ENCODE results near the gene MUC13. TPM values are rescaled to one million over a fixed set of nuclear protein-coding genes. Genes with fewer than 3 reads are reported as not detected.

The MUC13 gene
- total RNA-seq (2021; ENCODE audit: unreplicated experiment) (0.13 TPM), Bru-seq, nascent RNA (not detected), BruChase-seq, experiment 1, labeled RNA remaining after a 2-hour chase (percentile 10 among the genes with signal in this experiment), BruChase-seq, experiment 2, labeled RNA remaining after a 6-hour chase (percentile 12 among the genes with signal in this experiment)
- polyA plus RNA-seq (2012; ENCODE audit: insufficient read length), result not detected
- long read RNA-seq, result 0 reads

- H3K27me3 ChIP-seq (ENCODE audit: control insufficient read depth, insufficient read depth, low read length), result no peaks in the 10 kb centered on the region
- DNase-seq (ENCODE audit: low read depth, low spot score) (no peak), ATAC-seq (no peak)
- intact Hi-C loops (cut with micrococcal nuclease; ENCODE audit: unreplicated experiment) (loop anchor here (10.0 kb wide), 1 partner anchor 50 kb away; no protein-coding TSS in a partner anchor), in situ Hi-C loops (cut with HindIII; ENCODE audit: low pct_unique_long_range_greater_than_20kb, low sequenced_read_pairs) (no loop called here)
- CTCF ChIA-PET, result no interaction called here
- H3K9me3 ChIP-seq (ENCODE audit: control insufficient read depth, insufficient read depth, low read depth, low read length), result no peaks in the 10 kb centered on the region
- POLR2A ChIA-PET, result no interaction called here
- TF ChIP-seq CTCF (IDR thresholded peaks at IDR 0.05) (no peak), REST (IDR thresholded peaks at IDR 0.05; ENCODE audit: insufficient read depth in 1 of 2, low read depth in 2 of 2, low read length in 1 of 2) (no peak), SIN3A (IDR thresholded peaks at IDR 0.05; ENCODE audit: borderline replicate concordance, insufficient read depth, low read depth, low read length) (no peak), POLR2AphosphoS5 (IDR thresholded peaks at IDR 0.05; ENCODE audit: low read depth, low read length) (no peak), TCF7L2 (IDR thresholded peaks at IDR 0.05; ENCODE audit: low read depth, low read length) (no peak)
- H3K27ac ChIP-seq (ENCODE audit: low read length), result no peak within 1 kb of the TSS
- H3K4me3 ChIP-seq (ENCODE audit: low read depth in 2 of 2, low read length in 2 of 2), result no peak within 1 kb of the TSS
- no peaks in the 10 kb centered on the region for H3K36me3 ChIP-seq (ENCODE audit: control insufficient read depth, insufficient read depth, low read length)
- no TSS peak for BruUV-seq (replicated peaks)
- no peaks in the 10 kb centered on the region for H3K4me1 ChIP-seq (ENCODE audit: control insufficient read depth, insufficient read depth, low read length)
Measured at GRCh38 chr3:124934577-124934976, at the start of gene MUC13. Gene MUC13, minus strand, starts transcription at chr3:124934751. Its CDS starts 39 bp downstream, at chr3:124934712.

GRCh38 chr3:124982855-124983254 lies 48.3 kb upstream of the MUC13 start:
- DNase-seq (ENCODE audit: low read depth, low spot score), result no peak
- H3K36me3 ChIP-seq (ENCODE audit: control insufficient read depth, insufficient read depth, low read length), result no peaks in the 10 kb centered on the region
- TF ChIP-seq TCF7L2 (IDR thresholded peaks at IDR 0.05; ENCODE audit: low read depth, low read length) (no peak), POLR2AphosphoS5 (IDR thresholded peaks at IDR 0.05; ENCODE audit: low read depth, low read length) (no peak), REST (IDR thresholded peaks at IDR 0.05; ENCODE audit: insufficient read depth in 1 of 2, low read depth in 2 of 2, low read length in 1 of 2) (no peak), CTCF (IDR thresholded peaks at IDR 0.05) (no peak), SIN3A (IDR thresholded peaks at IDR 0.05; ENCODE audit: borderline replicate concordance, insufficient read depth, low read depth, low read length) (no peak)
- intact Hi-C loops (cut with micrococcal nuclease; ENCODE audit: unreplicated experiment), result loop anchor here (10.0 kb wide), 1 partner anchor 48 kb away; the partner anchor contains the start of gene MUC13
- POLR2A ChIA-PET, result interaction anchor here (0.6 to 1.0 kb wide), 2 partner anchors 9 to 212 kb away, joined by 3 to 4 read pairs; no protein-coding TSS in a partner anchor
- no peaks in the 10 kb centered on the region for H3K9me3 ChIP-seq (ENCODE audit: control insufficient read depth, insufficient read depth, low read depth, low read length)
- no peaks in the 10 kb centered on the region for H3K27me3 ChIP-seq (ENCODE audit: control insufficient read depth, insufficient read depth, low read length)
- BruUV-seq (replicated peaks), result no TSS peak
- no peak overlapping the region for H3K4me3 ChIP-seq (ENCODE audit: low read depth in 2 of 2, low read length in 2 of 2)
- no peak for ATAC-seq
- 0 out of 2 replicates have a peak, but pooled peaks cover 3% of the 10 kb centered on the region for H3K4me1 ChIP-seq (ENCODE audit: control insufficient read depth, insufficient read depth, low read length)
- in situ Hi-C loops (cut with HindIII; ENCODE audit: low pct_unique_long_range_greater_than_20kb, low sequenced_read_pairs), result no loop called here
- H3K27ac ChIP-seq (ENCODE audit: low read length), result no peak overlapping the region
- CTCF ChIA-PET, result interaction anchor here (0.7 kb wide), 1 partner anchor 24 kb away, joined by 4 read pairs; no protein-coding TSS in a partner anchor

Data from Panc1 (cell line).